RWPE2 (cell line): Measurements from ENCODE around the gene CIDEC.

Experiments used
- ATAC-seq: fragments of 200-7000 bp; cut with Tn5 transposase; 3 replicates; pipeline ENCODE4 v1.9.1; 2021; ENCODE audit warnings: low read depth
- DNase-seq: peaks from one replicate; pipeline ENCODE4 v3.0.0-alpha.2; 2020; ENCODE audit warnings: low spot score
- H3K27ac ChIP-seq: fragments of 450-650 bp; 2 replicates; pipeline ENCODE4 v1.5.1; 2017; ENCODE audit warnings: mild to moderate bottlenecking; ENCODE audit not compliant: poor library complexity, severe bottlenecking
- H3K27me3 ChIP-seq: fragments of 250-450 bp; sonication (Bioruptor Pico); 2 replicates; pipeline ENCODE4 v1.5.1; 2021; ENCODE audit warnings: mild to moderate bottlenecking, moderate library complexity; ENCODE audit not compliant: insufficient read depth, poor library complexity, severe bottlenecking
- H3K36me3 ChIP-seq: fragments of 250-450 bp; sonication (Bioruptor Pico); 2 replicates; pipeline ENCODE4 v1.5.1; 2020; ENCODE audit warnings: low read depth, mild to moderate bottlenecking, moderate library complexity
- H3K4me1 ChIP-seq: fragments of 250-450 bp; sonication (Bioruptor Pico); 2 replicates; pipeline ENCODE4 v1.5.1; 2021; ENCODE audit warnings: mild to moderate bottlenecking, moderate library complexity; ENCODE audit not compliant: insufficient read depth, poor library complexity, severe bottlenecking
- H3K4me3 ChIP-seq: fragments of 250-450 bp; sonication (Bioruptor Pico); 2 replicates; pipeline ENCODE4 v1.5.1; 2021; ENCODE audit warnings: mild to moderate bottlenecking, moderate library complexity; ENCODE audit not compliant: severe bottlenecking
- H3K9me3 ChIP-seq: fragments of 250-450 bp; sonication (Bioruptor Pico); 2 replicates; pipeline ENCODE4 v1.5.1; 2021; ENCODE audit warnings: mild to moderate bottlenecking, moderate library complexity; ENCODE audit not compliant: severe bottlenecking
- CTCF ChIP-seq: fragments of 450-650 bp; IDR thresholded peaks from one replicate; pipeline ENCODE4 v1.5.1; 2017; ENCODE audit warnings: mild to moderate bottlenecking, moderate library complexity; ENCODE audit not compliant: poor library complexity, severe bottlenecking

CIDEC gene

GRCh38 chr3:9879830-9880549 lies at the start of gene CIDEC:
CIDEC (minus strand) TSS chr3:9880253; CDS start chr3:9878486, 1,767 bp downstream.
- ATAC-seq = no peak

GRCh38 chr3:9928158-9928557 lies 48.1 kb upstream of the CIDEC start:
- Histone ChIP-seq H3K27ac (no peak overlapping the region), H3K36me3 (no peaks in the 10 kb centered on the region), H3K4me1 (peaks cover 4% of the 10 kb centered on the region), H3K9me3 (no peaks in the 10 kb centered on the region), H3K27me3 (no peaks in the 10 kb centered on the region), H3K4me3 (no peak overlapping the region)
- DNase-seq (no peak), ATAC-seq (no peak)
- no peak for TF ChIP-seq CTCF

More at GRCh38 chr3:9879830-9880549, at the start of gene CIDEC:
- no peak for TF ChIP-seq CTCF
- DNase-seq = no peak
- Histone ChIP-seq H3K36me3 (no peaks in the 10 kb centered on the region), H3K27me3 (no peaks in the 10 kb centered on the region), H3K4me1 (peaks cover 14% of the 10 kb centered on the region), H3K9me3 (no peaks in the 10 kb centered on the region), H3K27ac (no peak within 1 kb of the TSS), H3K4me3 (no peak within 1 kb of the TSS)

GRCh38 chr3:9918261-9919038 lies 38.4 kb upstream of the CIDEC start:
- DNase-seq (no peak), ATAC-seq (no peak)
- Histone ChIP-seq H3K9me3 (no peaks in the 10 kb centered on the region), H3K36me3 (peaks cover 9% of the 10 kb centered on the region; the same call in 1 of the 2 replicates), H3K27me3 (no peaks in the 10 kb centered on the region), H3K4me3 (no peak overlapping the region), H3K27ac (no peak overlapping the region), H3K4me1 (peaks cover 6% of the 10 kb centered on the region)
- no peak for TF ChIP-seq CTCF

- no peak for TF ChIP-seq CTCF
- ATAC-seq (no peak), DNase-seq (no peak)
- Histone ChIP-seq H3K9me3 (no peaks in the 10 kb centered on the region), H3K27ac (peak overlapping the region; percentile 64), H3K4me1 (peaks cover 6% of the 10 kb centered on the region), H3K36me3 (peaks cover 9% of the 10 kb centered on the region; the same call in 1 of the 2 replicates), H3K4me3 (peak overlapping the region; percentile 36), H3K27me3 (no peaks in the 10 kb centered on the region)
These were observed 37.8 kb upstream of the CIDEC start for GRCh38 chr3:9917820-9918219.
